WI38 (cell line): ENCODE data around the gene GRIPAP1.

Experiments
- H3K4me3 ChIP-seq: 2 replicates; pipeline ENCODE4 v1.5.1; 2011; ENCODE audit warnings: low read depth, mild to moderate bottlenecking, control low read depth, low read length
- TF ChIP-seq, protein P1 (sequence below): IDR thresholded peaks from 2 replicates; pipeline ENCODE4 v1.5.1; 2012; ENCODE audit warnings: low read depth, mild to moderate bottlenecking, control low read depth, low read length

The GRIPAP1 gene

DNA sequence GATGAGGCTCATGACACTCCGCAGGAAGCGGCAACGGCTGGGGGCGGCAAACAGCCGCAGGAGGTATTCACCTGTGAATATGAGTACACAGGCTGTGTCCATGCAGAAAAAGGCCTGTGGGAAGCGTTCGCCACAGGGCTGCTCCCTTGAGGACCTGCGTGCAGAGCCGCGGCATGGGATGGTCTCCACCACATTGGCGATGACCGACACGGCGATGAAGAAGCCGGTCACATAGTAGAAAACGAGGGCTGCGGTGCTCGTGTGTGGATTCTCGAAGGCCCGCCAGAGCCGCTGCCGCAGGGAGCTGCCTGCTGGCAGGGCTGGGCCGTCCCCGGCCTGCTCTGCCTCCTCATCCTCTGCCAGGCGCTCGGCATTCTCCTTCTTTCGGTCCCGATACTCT lies 32.6 kb downstream of the GRIPAP1 start:
- TF ChIP-seq, protein P1, sequence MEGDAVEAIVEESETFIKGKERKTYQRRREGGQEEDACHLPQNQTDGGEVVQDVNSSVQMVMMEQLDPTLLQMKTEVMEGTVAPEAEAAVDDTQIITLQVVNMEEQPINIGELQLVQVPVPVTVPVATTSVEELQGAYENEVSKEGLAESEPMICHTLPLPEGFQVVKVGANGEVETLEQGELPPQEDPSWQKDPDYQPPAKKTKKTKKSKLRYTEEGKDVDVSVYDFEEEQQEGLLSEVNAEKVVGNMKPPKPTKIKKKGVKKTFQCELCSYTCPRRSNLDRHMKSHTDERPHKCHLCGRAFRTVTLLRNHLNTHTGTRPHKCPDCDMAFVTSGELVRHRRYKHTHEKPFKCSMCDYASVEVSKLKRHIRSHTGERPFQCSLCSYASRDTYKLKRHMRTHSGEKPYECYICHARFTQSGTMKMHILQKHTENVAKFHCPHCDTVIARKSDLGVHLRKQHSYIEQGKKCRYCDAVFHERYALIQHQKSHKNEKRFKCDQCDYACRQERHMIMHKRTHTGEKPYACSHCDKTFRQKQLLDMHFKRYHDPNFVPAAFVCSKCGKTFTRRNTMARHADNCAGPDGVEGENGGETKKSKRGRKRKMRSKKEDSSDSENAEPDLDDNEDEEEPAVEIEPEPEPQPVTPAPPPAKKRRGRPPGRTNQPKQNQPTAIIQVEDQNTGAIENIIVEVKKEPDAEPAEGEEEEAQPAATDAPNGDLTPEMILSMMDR = no peak
- H3K4me3 ChIP-seq = no peak overlapping the region

DNA sequence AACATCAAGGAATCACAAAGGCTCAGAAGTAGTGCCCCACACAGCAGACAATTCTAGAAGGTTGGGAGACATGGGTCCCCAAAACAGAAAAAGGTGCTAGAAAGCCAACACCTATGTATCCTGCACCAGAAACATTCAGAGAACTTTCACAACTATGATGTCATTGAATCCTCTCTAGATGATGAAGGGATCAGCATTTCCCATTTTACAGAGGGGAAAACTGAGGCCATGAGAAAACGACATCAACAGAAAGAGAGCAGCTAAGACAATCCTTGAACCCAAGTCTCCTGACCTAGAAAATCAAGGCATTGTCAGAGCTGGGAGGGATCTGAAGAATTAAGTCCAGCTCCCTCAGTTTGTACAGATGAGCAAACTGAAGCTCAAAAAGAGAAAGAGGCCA lies 33.7 kb downstream of the GRIPAP1 start:
- no peak overlapping the region for H3K4me3 ChIP-seq
- TF ChIP-seq, protein P1 = no peak

DNA sequence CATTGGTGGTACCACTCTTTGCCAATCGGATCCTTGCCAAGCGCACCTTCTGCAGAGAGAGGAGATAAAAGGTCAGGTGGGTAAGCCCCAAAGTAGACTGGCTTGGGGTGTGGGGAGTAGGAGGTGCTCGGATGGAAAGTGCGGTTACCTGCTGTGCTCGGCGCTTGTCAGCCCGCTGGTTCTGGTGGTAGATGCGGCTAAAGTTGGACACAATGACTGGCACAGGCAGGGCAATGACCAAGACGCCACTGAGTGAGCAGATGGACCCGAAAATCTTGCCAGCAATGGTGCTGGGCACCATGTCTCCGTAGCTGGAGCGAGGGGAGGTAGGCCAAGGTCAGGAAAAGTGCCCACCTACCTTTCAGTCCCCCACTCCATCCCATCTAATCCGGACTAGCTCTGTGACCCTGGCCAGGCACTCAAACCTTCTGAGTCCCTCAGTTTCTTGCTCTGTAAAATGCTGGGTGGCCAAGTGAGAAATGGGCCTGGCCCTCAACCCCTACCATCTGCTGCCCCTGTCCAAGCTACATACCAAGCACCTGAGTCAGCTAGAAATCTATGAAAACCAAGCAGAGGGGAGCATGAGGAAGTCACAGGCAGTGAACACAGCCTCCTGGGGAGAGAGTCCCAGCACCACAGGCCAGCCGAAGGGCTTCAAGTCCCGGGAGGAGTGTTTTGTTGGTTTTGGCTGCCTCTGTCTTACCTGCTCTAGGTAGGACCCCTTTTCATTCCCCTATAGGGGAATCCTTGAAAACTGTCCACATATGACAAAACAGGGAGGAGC lies 35.1 kb downstream of the GRIPAP1 start:
- TF ChIP-seq, protein P1 = no peak

DNA sequence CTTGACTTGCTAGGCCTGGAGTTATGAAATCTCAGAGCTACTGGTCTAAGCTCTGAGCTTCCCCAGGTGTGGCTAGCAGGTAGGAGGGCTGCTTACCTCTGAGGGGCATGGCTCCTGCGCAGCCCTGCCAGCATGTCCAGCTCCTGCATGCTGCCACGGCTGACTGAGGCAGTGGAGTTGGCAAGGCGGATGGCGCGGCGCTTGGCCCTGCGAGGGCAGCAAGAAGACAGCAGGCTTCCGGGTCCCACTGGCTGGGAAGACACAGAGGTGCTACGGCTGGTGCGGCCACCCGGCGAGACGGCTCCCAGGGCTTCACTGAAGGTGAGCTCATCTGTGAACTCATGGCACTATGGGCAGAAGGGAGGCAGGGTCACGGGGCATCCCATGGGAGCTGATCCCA lies 36.1 kb downstream of the GRIPAP1 start:
- TF ChIP-seq, protein P1 = no peak
- H3K4me3 ChIP-seq = no peak overlapping the region

More for the DNA sequence above, 35.1 kb downstream of the GRIPAP1 start:
- no peak overlapping the region for H3K4me3 ChIP-seq

DNA sequence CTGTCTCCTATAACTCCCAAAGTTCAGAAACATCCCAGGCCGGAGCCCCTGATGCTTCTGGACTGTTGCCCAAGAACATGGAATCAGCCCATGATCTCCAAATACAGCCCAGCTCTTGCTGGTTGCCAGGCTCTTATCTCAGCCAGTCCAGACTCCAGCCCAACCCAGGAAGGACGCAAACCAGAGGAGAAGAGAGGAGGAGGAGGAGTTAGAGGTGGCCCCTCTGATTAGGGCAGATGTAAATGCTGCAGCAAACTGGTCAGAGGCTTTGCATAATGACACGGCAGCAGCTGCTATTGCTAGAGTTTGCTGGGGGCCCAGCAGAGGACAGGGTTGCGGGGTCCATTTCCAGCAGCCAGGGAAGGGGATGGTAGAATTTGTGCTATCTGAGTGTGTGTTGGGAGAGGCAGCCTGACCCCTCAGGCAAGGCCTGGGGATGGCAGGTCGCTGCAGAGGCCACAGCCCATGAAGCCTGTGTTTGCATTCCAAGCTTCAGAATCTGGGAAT lies 40.4 kb downstream of the GRIPAP1 start:
- TF ChIP-seq, protein P1 = no peak
- H3K4me3 ChIP-seq = no peak overlapping the region

DNA sequence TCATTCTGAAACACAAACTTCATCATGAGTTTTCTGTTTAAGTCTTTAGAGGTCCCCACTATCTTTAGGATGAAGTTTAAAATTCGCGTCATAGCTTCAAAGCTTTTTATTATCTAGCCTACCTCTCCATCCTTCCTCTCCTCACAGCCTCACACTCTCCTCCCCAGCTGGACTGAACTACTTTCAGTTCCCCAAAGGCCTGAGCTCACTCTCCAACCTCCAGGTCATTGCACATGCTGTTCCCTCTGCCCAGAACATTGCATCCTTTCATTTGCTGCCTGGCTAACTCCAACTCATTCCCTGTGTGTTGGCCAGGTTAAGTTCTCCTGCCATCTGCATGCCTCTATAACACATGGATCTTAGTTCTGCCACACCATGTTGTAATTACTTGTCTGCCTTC lies 41.8 kb downstream of the GRIPAP1 start:
- TF ChIP-seq, protein P1 = no peak
- H3K4me3 ChIP-seq = no peak overlapping the region

DNA sequence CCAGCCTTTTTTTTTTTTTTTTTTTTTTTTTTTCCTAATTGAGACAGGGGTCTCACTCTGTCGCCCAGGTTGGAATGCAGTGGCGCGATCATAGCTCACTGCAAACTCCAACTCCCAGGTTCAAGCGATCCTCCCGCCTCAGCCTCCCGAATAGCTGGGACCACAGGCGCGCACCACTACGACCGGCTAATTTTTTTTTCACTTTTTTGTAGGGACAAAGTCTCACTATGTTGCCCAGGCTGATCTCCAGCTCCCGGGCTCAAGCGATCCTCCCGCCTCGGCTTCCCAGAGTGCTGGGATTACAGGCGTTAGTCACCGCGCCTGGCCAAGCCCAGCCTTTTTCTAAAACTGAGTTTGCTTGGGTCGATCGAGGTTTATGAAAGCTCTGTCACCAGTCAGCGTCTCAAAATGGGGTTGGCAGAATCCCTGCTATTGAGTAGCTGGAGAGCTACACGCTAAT lies 43.4 kb downstream of the GRIPAP1 start:
- TF ChIP-seq, protein P1 = no peak
- H3K4me3 ChIP-seq = peak overlapping the region; percentile 63
